NCI-H146 treated with DMSO at 0.1 percent for 48 hours (cell line): ENCODE results near the gene THSD4.
A peak's percentile ranks its signal among the peaks of the same experiment; 100 is the strongest.
"Not testable (repeated sequence)": the region's sequence is repeated elsewhere in the genome, so short reads cannot be mapped to it uniquely, and the experiment has no call there.

Experiments
- DNase-seq: peaks from one replicate; lab custom pipeline; 2025; ENCODE audit not compliant: unreplicated experiment; lab: John Stamatoyannopoulos, UW

The THSD4 gene

DNA sequence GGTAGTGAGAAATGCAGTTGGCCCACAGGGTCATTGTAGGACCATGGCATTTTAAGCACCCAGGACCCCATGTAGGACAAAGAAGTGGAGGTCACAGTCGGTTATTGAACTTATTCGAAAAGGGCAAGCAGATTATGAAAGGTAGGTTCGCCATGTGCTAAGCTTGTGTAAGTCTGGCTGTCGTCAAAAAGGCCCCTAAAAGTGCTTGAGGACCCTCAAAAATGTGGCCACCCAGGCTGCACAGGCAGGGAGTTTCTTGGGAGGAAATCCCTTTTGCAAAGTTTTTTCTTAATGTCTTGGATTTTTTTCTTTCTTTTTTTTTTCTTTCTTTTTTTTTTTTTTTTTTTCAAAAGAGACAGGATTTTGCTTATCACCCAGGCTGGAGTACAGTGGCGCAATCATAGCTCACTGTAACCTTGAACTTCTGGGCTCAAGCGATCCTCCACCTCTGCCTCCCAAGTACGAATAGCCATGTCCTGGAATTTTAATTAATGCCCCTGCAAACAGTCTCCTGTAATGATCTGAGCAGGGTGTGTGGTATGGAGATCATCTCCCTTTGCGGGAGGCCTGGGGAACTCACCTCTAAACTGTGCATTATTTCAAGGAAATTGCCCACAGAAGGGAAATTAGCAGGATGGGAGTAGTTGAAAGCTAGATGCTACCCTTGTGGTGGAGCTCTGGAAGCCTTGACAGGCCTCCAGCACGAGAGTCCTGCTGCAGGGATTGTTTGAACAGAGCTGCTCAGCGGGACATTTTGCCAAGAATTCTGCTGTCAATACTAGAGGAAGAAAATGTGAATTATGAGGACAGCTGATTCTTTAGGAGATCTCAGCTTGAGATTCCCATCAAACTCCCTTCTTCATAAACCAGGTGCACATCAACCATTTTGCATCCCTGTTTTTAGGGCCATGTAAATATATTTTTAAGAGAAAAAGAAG, 28.4 kb downstream of the THSD4 start:
- peak; percentile 1 for DNase-seq

DNA sequence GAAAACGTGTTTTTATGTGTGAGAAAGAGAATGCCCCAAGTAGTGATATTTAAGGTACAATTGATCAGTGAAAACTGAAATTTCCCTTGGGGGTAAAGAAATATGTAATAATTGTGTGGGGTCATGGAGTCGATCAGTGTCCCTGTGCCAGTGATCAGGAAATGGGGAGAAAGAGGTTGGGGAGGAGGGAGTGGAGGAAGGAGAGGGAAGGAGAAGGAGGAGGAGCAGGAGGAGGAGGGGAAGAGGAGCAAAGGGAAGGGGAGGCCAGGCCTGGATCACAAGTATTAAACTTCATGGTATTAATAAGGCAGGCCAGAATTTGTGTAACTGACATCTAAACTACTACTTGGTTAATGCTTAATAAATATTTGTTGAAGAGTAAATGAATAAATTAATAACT, 30.4 kb downstream of the THSD4 start:
- no peak for DNase-seq

- no peak for DNase-seq
These were observed 31.3 kb downstream of the THSD4 start for GRCh38 chr15:71146580-71146982.

GRCh38 chr15:71148048-71148447, 32.8 kb downstream of the THSD4 start:
- DNase-seq: no peak

GRCh38 chr15:71149646-71150557, 34.6 kb downstream of the THSD4 start:
- DNase-seq: no peak

- no peak for DNase-seq
These were observed 35.8 kb downstream of the THSD4 start for GRCh38 chr15:71151081-71151480.

- no peak for DNase-seq
These were observed 37.3 kb downstream of the THSD4 start for GRCh38 chr15:71152542-71152941.

DNA sequence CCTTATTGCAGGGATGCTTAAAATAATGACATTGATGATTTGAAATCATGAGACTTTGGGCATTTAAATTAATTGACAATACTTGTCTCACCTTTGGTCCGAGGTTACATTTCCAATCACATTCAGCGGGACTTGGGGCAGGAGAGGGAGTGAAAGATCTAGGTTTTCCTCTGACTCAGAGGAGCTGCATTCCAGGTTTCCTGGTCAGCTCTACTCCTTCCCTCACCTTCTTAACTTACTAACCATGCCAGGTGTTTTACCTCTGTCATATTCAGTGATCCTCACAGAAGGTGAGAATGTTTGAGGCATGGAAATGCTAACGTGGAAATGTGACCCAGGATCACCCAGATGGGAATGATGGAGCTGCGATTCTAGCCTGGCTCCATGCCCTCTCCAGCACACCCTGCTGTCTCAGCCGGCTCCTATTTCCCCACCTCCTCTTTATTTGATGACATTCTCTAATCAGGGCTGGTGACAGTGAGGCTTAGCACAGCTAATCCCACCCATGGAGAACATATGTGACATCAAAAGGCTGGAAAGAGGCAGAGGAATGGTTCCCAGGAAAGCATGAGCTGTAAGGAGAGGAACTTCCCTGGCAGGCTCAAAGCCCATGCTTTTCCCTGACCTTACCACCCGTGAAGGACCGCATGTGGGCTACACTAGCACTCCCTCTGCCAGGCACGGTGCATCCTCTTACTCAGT, 38.7 kb downstream of the THSD4 start:
- no peak for DNase-seq

GRCh38 chr15:71154607-71155200, 39.4 kb downstream of the THSD4 start:
- DNase-seq: no peak

DNA sequence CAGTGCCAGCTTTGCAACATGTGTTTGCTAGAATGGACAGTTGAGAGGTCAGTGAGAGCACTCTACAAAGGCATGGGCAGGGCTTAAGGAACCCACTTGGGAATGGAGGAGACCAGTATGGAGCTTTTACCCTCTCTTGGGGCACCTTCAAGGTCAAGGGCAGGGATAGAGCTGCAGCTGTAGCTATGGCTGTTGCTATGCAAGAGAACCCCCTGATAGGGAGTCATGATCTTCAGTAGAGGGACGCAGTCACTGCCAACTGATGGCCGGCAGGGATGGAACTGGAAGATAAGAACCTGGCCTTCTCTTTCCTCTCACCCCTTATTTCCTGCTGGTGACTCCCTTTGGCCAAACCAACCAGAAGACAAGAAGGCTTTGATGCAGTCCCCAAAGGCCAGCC, 40.3 kb downstream of the THSD4 start:
- DNase-seq: no peak

DNA sequence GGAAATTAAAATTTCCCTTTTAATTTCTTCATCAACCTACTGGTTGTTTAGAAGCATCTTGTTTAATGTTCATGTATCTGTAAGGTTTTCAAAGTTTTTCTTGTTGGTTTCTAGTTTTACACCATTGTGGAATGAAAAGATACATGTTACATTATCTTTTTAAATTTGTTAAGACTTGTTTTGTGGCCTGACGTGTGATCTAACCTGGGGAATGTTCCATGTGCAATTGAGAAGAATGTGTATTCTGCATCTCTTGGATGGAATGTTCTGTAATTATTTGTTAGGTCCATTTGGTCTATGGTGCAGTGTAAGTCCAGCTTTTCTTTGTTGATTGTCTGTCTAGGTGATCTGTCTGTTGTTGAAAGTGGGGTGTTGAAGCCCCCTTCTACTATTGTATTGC, 45.7 kb downstream of the THSD4 start:
- DNase-seq: no peak

DNA sequence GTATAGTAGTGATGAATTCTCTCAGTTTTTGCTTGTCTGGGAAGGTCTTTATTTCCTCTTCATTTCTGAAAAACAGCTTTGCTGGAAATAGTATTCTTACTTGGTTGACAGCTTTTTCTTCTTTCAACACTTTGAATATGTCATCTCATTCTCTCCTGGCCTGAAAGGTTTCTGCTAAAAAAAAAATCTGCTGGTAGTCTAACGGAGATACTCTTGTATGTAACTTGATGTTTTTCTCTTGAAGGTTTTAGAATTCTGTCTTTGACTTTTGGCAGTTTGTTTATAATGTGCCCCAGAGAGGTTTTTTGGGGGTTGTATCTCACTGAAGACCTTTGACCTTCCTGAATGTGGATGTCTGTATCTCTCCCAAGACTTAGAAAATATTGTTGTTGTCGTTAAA, 47.0 kb downstream of the THSD4 start:
- no peak for DNase-seq

GRCh38 chr15:71164606-71165005, 49.3 kb downstream of the THSD4 start:
- DNase-seq: not testable (repeated sequence)

DNA sequence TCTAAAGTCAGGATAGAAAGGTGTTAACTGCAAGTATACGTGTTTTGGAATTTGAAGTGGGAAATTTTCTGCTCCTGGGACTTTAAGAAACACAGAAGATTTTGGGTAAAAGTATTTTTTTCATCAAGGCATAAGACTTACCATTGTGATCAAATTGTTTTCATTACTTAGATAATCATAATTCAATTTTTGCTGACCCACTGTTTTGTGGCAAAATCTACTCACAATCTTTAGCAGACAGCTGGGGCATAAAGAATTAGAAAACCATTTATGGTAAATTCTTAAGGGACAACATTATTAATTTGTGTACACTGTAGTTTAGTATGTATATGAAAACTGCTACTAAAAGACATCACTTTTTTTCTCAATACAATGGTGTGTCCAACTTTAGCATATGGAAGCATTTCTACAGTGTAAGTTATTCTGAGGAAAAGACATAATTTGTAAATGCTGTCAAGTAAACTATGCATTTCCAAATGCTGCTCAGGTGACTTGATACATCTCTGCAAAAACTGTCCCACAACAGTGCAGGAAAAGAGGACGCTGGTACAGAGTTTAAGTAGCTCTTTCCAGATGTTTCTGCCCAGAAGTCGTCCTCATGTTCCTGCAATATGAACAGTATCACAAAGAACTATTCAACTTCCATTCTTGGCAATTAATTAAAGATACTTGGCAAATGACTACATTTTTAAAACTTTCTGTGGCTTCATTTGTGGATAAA, 52.3 kb downstream of the THSD4 start:
- DNase-seq: no peak

DNA sequence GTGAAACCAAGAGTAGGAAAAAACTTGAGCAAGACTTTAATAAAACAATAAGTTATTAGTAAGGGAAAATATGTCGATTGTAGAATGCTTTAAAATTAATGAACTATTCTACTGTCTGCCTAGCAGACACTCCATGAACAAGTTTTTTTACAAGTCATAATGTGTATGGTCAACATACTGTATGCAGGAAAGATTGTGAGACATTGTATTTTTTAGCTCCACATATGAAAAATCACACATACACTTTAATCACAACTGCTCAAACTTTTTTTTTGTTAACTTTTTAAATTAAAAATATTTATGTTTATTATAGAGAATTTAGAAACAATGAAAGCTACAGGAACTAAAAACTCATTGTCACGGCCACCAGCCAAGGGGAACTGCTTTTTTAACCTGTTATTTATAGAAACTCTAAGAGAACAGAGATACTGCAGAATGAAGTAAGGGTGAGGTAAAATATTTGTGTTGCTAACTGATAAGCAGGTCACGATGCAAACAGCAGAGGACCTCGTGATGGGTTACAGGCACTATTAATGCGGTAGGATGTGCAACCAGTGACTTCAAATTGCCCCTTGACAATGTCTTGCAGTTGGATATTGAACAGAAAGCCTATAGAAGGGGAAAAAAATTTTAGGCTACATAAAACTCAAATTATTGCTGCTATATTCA, 53.0 kb downstream of the THSD4 start:
- no peak for DNase-seq

DNA sequence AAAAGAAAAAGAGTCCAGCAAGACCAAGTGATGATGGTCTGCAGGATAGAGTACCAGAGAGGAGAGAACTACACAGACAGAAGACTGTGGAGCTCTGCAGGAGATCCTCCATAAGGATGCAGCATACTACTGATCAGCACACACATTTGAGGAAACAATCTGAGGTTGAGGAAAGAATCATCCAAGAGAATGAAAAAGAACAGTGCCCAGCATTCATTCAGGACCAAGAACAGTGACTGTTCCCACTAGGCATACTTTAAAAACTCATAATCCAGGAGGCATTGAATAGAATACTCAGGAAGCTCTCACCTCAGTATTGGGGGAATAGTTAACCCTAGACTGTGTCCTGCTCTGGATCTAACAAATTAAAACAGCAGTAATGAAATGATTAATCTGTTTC, 54.9 kb downstream of the THSD4 start:
- no peak for DNase-seq

GRCh38 chr15:71171195-71171594, 55.9 kb downstream of the THSD4 start:
- no peak for DNase-seq

DNA sequence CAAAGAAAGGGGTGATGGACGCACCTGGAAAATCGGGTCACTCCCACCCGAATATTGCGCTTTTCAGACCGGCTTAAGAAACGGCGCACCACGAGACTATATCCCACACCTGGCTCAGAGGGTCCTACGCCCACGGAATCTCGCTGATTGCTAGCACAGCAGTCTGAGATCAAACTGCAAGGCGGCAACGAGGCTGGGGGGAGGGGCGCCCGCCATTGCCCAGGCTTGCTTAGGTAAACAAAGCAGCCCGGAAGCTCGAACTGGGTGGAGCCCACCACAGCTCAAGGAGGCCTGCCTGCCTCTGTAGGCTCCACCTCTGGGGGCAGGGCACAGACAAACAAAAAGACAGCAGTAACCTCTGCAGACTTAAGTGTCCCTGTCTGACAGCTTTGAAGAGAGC, 59.1 kb downstream of the THSD4 start:
- DNase-seq: not testable (repeated sequence)

GRCh38 chr15:71180986-71181853, 65.9 kb downstream of the THSD4 start:
- no peak for DNase-seq
